Measurements from ENCODE around the gene LATS1. TPM values are rescaled to one million over a fixed set of nuclear protein-coding genes. Genes with fewer than 3 reads are reported as not detected.

LATS1 gene
- total and polyA plus RNA-seq, 4 donors: 2.7 to 9.2 (median 5.5) TPM

GRCh38 chr6:149657441-149657840 is 60.5 kb downstream of the LATS1 start:
- no peaks in the 10 kb centered on the region for H3K4me1 ChIP-seq (ENCODE audit: control insufficient read depth in 4 of 4, insufficient read depth in 4 of 4, low read length in 3 of 4)
- TF ChIP-seq REST (IDR thresholded peaks at IDR 0.05) (no peak), RAD21 (IDR thresholded peaks at IDR 0.05) (no peak), TAF1 (conservative IDR thresholded peaks at IDR 0.05) (no peak), EGR1 (IDR thresholded peaks at IDR 0.05; ENCODE audit: low read depth in 2 of 2) (no peak), YY1 (IDR thresholded peaks at IDR 0.05) (no peak), ZBTB33 (IDR thresholded peaks at IDR 0.05) (no peak), RXRA (IDR thresholded peaks at IDR 0.05) (no peak), HNF4G (IDR thresholded peaks at IDR 0.05) (no peak), JUND (IDR thresholded peaks at IDR 0.05) (no peak), ATF3 (IDR thresholded peaks at IDR 0.05) (no peak), NR2F2 (IDR thresholded peaks at IDR 0.05) (no peak), FOXA2 (IDR thresholded peaks at IDR 0.05) (no peak), SP1 (IDR thresholded peaks at IDR 0.05) (no peak)
- no peaks in the 10 kb centered on the region for H3K27me3 ChIP-seq (ENCODE audit: control insufficient read depth in 4 of 4, insufficient read depth in 4 of 4, low read length in 3 of 4)
- no peak overlapping the region for H3K4me3 ChIP-seq (ENCODE audit: low read depth in 1 of 3, low read length in 3 of 3)
- H3K9ac ChIP-seq (ENCODE audit: low read depth in 1 of 2, low read length in 2 of 2): no peak overlapping the region
- DNase-seq (ENCODE audit: low spot score): no peak
- H3K36me3 ChIP-seq (ENCODE audit: control insufficient read depth in 4 of 4, insufficient read depth in 3 of 4, low read depth in 1 of 4, low read length in 3 of 4): peaks cover 3 to 9% (median 5%) of the 10 kb centered on the region in 4 donors
- WGBS: 96% methylated on average over 5 of the region's 5 CpGs
- no peak overlapping the region for H3K27ac ChIP-seq (ENCODE audit: low read depth in 1 of 2, low read length in 2 of 2)
- H3K9me3 ChIP-seq (ENCODE audit: control insufficient read depth in 4 of 4, low read length in 3 of 4): no peaks in the 10 kb centered on the region

GRCh38 chr6:149651056-149651455 is 66.8 kb downstream of the LATS1 start:
- H3K36me3 ChIP-seq (ENCODE audit: control insufficient read depth in 4 of 4, insufficient read depth in 3 of 4, low read depth in 1 of 4, low read length in 3 of 4): no peaks in the 10 kb centered on the region
- no peaks in the 10 kb centered on the region for H3K9me3 ChIP-seq (ENCODE audit: control insufficient read depth in 4 of 4, low read length in 3 of 4)
- TF ChIP-seq GABPA (IDR thresholded peaks at IDR 0.05 in 1 of 2, conservative IDR thresholded peaks at IDR 0.05 in 1 of 2) (no peak), MAX (IDR thresholded peaks at IDR 0.05) (no peak), RXRA (IDR thresholded peaks at IDR 0.05) (no peak), CTCF (IDR thresholded peaks at IDR 0.05; ENCODE audit: low read depth, low read length, missing input control) (no peak), ATF3 (IDR thresholded peaks at IDR 0.05) (no peak), SP1 (IDR thresholded peaks at IDR 0.05) (no peak), ZBTB33 (IDR thresholded peaks at IDR 0.05) (no peak), TAF1 (conservative IDR thresholded peaks at IDR 0.05) (no peak), HNF4A (conservative IDR thresholded peaks at IDR 0.05) (no peak), JUND (IDR thresholded peaks at IDR 0.05) (no peak), FOXA2 (IDR thresholded peaks at IDR 0.05) (no peak), NR2F2 (IDR thresholded peaks at IDR 0.05) (no peak)
- no peaks in the 10 kb centered on the region for H3K27me3 ChIP-seq (ENCODE audit: control insufficient read depth in 4 of 4, insufficient read depth in 4 of 4, low read length in 3 of 4)
- DNase-seq (ENCODE audit: low spot score): no peak
- no peak overlapping the region for H3K9ac ChIP-seq (ENCODE audit: low read depth in 1 of 2, low read length in 2 of 2)
- peaks cover 2 to 10% (median 6%) of the 10 kb centered on the region in 4 donors for H3K4me1 ChIP-seq (ENCODE audit: control insufficient read depth in 4 of 4, insufficient read depth in 4 of 4, low read length in 3 of 4)
- H3K27ac ChIP-seq (ENCODE audit: low read depth in 1 of 2, low read length in 2 of 2): no peak overlapping the region
- H3K4me3 ChIP-seq (ENCODE audit: low read depth in 1 of 3, low read length in 3 of 3): no peak overlapping the region
